SK-N-SH (cell line): ENCODE results near the gene EZR. TPM values are rescaled to one million over a fixed set of nuclear protein-coding genes. Genes with fewer than 3 reads are reported as not detected.

Experiments
- CTCF ChIA-PET: fragments of 300-600, 350-600 bp; formaldehyde crosslinking; extraction: SDS; loops from one replicate; lab custom pipeline; 2021; lab: Yijun Ruan, JAX
- POLR2A ChIA-PET: fragments of 350-600 bp; sonication (Branson Sonifier 250); formaldehyde crosslinking; extraction: SDS; loops from one replicate; lab custom pipeline; 2020; ENCODE audit warnings: antibody characterized with exemption, inconsistent platforms; lab: Yijun Ruan, JAX
- DNase-seq: peaks from one replicate; pipeline ENCODE4 v3.0.0; 2012
- H2AFZ ChIP-seq: fragments of 200-600 bp; sonication (generic); 2 replicates; pipeline ENCODE4 v1.8.1; 2016; ENCODE audit warnings: antibody characterized with exemption, mild to moderate bottlenecking, low read depth
- H3F3A ChIP-seq: fragments of 200-600 bp; sonication (generic); replicated peaks from 2 replicates; pipeline ENCODE3; 2016; ENCODE audit warnings: antibody characterized with exemption, mild to moderate bottlenecking; ENCODE audit not compliant: insufficient read depth
- H3K27ac ChIP-seq, 2 experiments: fragments of 200-500 bp in 1 of 2; fragments of 200-600 bp in 1 of 2; sonication (Bioruptor generic) in 1 of 2; sonication (generic), shearing (Covaris generic) in 1 of 2; 2 replicates each; pipeline versions ENCODE4 v1.5.1 to v1.6.1; 2014 to 2016; ENCODE audit warnings: low read depth in 2 of 2, inconsistent platforms in 1 of 2, low read length in 1 of 2, mild to moderate bottlenecking in 1 of 2, mixed read lengths in 1 of 2
- H3K27me3 ChIP-seq: fragments of 200-600 bp; sonication (generic), shearing (Covaris generic); 2 replicates; pipeline ENCODE4 v1.6.1; 2016; ENCODE audit warnings: mixed run types; ENCODE audit not compliant: insufficient read depth
- H3K36me3 ChIP-seq, 2 experiments: fragments of 200-500 bp in 1 of 2; fragments of 200-600 bp in 1 of 2; sonication (Bioruptor generic) in 1 of 2; sonication (generic) in 1 of 2; replicated peaks in 1 of 2; 2 replicates each; pipeline versions ENCODE3 to v1.5.1; 2014 to 2016; ENCODE audit warnings: low read length in 1 of 2, mild to moderate bottlenecking in 1 of 2; ENCODE audit not compliant: insufficient read depth in 2 of 2, control insufficient read depth in 1 of 2
- H3K4me1 ChIP-seq, 2 experiments: fragments of 200-500 bp in 1 of 2; fragments of 200-600 bp in 1 of 2; sonication (Bioruptor generic) in 1 of 2; sonication (generic), shearing (Covaris generic) in 1 of 2; 2 replicates each; pipeline versions ENCODE4 v1.5.1 to v1.6.1; 2014 to 2016; ENCODE audit warnings: low read depth in 1 of 2, low read length in 1 of 2, mixed run types in 1 of 2; ENCODE audit not compliant: insufficient read depth in 2 of 2, control insufficient read depth in 1 of 2
- H3K4me2 ChIP-seq: fragments of 200-600 bp; sonication (generic), shearing (Covaris generic); 2 replicates; pipeline ENCODE4 v1.6.1; 2017; ENCODE audit warnings: mixed run types
- H3K4me3 ChIP-seq, 2 experiments: fragments of 200-500 bp in 1 of 2; fragments of 200-600 bp in 1 of 2; sonication (Bioruptor generic) in 1 of 2; sonication (generic), shearing (Covaris generic) in 1 of 2; 2 replicates each; pipeline versions ENCODE4 v1.5.1 to v1.8.1; 2014 to 2016; ENCODE audit warnings: low read depth in 2 of 2, inconsistent platforms in 1 of 2, low read length in 1 of 2, mild to moderate bottlenecking in 1 of 2, mixed read lengths in 1 of 2, moderate library complexity in 1 of 2
- H3K79me2 ChIP-seq: fragments of 200-600 bp; sonication (generic); 2 replicates; pipeline ENCODE4 v1.8.1; 2017; ENCODE audit warnings: mild to moderate bottlenecking; ENCODE audit not compliant: insufficient read depth
- H3K9ac ChIP-seq: fragments of 200-600 bp; sonication (generic); 2 replicates; pipeline ENCODE4 v1.6.1; 2017; ENCODE audit warnings: mixed run types
- H3K9me2 ChIP-seq: fragments of 200-600 bp; sonication (generic); 2 replicates; pipeline ENCODE4 v1.6.1; 2017; ENCODE audit warnings: mixed run types
- H3K9me3 ChIP-seq: fragments of 200-600 bp; sonication (generic); 2 replicates; pipeline ENCODE4 v1.6.1; 2017; ENCODE audit warnings: mixed run types, mild to moderate bottlenecking, moderate library complexity
- H4K20me1 ChIP-seq: fragments of 200-600 bp; sonication (generic); 2 replicates; pipeline ENCODE4 v1.6.1; 2017; ENCODE audit warnings: mild to moderate bottlenecking, mixed run types; ENCODE audit not compliant: insufficient read depth
- CHD2 ChIP-seq: fragments of 150-350 bp; IDR thresholded peaks from 2 replicates; pipeline ENCODE4 v1.6.1; 2018; ENCODE audit warnings: low read length; ENCODE audit not compliant: partially characterized antibody
- CTCF ChIP-seq: fragments of 200-600 bp; sonication (generic); IDR thresholded peaks from 2 replicates; pipeline ENCODE4 v1.6.1; 2017; ENCODE audit warnings: antibody characterized with exemption, mild to moderate bottlenecking, moderate library complexity
- EZH2phosphoT487 ChIP-seq: fragments of 200-600 bp; sonication (generic); IDR thresholded peaks from 2 replicates; pipeline ENCODE4 v1.6.1; 2017; ENCODE audit warnings: low read depth, mixed run types, mild to moderate bottlenecking, antibody characterized with exemption, moderate library complexity, borderline replicate concordance
- FOSL2 ChIP-seq: IDR thresholded peaks from 2 replicates; pipeline ENCODE4 v1.4.0; 2012; ENCODE audit warnings: low read depth, mild to moderate bottlenecking, moderate library complexity, borderline replicate concordance
- FOXM1 ChIP-seq: IDR thresholded peaks from 2 replicates; pipeline ENCODE4 v1.4.0; 2012; ENCODE audit warnings: low read depth, mild to moderate bottlenecking
- GABPA ChIP-seq: IDR thresholded peaks from 2 replicates; pipeline ENCODE4 v1.4.0; 2012; ENCODE audit warnings: low read depth, mild to moderate bottlenecking
- GATA2 ChIP-seq: sonication (generic); formaldehyde crosslinking; IDR thresholded peaks from 2 replicates; pipeline ENCODE4 v1.5.0; 2020; ENCODE audit warnings: mild to moderate bottlenecking, missing genetic modification reagents
- IRF3 ChIP-seq: fragments of 150-350 bp; IDR thresholded peaks from 2 replicates; pipeline ENCODE4 v1.6.1; 2016; ENCODE audit warnings: mild to moderate bottlenecking, low read depth, low read length
- JUND ChIP-seq: IDR thresholded peaks from 2 replicates; pipeline ENCODE4 v1.4.0; 2012
- MAX ChIP-seq: IDR thresholded peaks from 2 replicates; pipeline ENCODE4 v1.4.0; 2012; ENCODE audit warnings: low read depth
- MXI1 ChIP-seq: IDR thresholded peaks from 2 replicates; pipeline ENCODE4 v1.6.1; 2012; ENCODE audit warnings: mild to moderate bottlenecking, low read depth, low read length, improper control_type of control experiment
- NRF1 ChIP-seq: IDR thresholded peaks from 2 replicates; pipeline ENCODE4 v1.6.1; 2012; ENCODE audit warnings: low read depth, mild to moderate bottlenecking, low read length
- PBX3 ChIP-seq: IDR thresholded peaks from 2 replicates; pipeline ENCODE4; 2012
- POLR2AphosphoS5 ChIP-seq: IDR thresholded peaks from 2 replicates; pipeline ENCODE4 v1.6.1; 2012; ENCODE audit warnings: low read depth, low read length
- RAD21 ChIP-seq: IDR thresholded peaks from 2 replicates; pipeline ENCODE4 v1.6.1; 2012; ENCODE audit warnings: mild to moderate bottlenecking, low read length
- REST ChIP-seq: IDR thresholded peaks from 2 replicates; pipeline ENCODE4 v1.6.1; 2012; ENCODE audit warnings: mild to moderate bottlenecking, low read depth, low read length, moderate library complexity
- RFX5 ChIP-seq: IDR thresholded peaks from 2 replicates; pipeline ENCODE4 v1.6.1; 2012; ENCODE audit warnings: mild to moderate bottlenecking, improper control_type of control experiment, low read length
- RXRA ChIP-seq: IDR thresholded peaks from 2 replicates; pipeline ENCODE4 v1.4.0; 2012; ENCODE audit warnings: low read depth, mild to moderate bottlenecking, borderline replicate concordance
- TAF1 ChIP-seq: IDR thresholded peaks from 2 replicates; pipeline ENCODE4 v1.6.1; 2012; ENCODE audit warnings: low read depth, mild to moderate bottlenecking, low read length, moderate library complexity, borderline replicate concordance
- TEAD4 ChIP-seq: IDR thresholded peaks from 2 replicates; pipeline ENCODE4 v1.4.0; 2012; ENCODE audit warnings: mild to moderate bottlenecking, borderline replicate concordance; ENCODE audit not compliant: insufficient read depth
- USF1 ChIP-seq: IDR thresholded peaks from 2 replicates; pipeline ENCODE4 v1.4.0; 2012; ENCODE audit warnings: low read depth, borderline replicate concordance
- USF2 ChIP-seq: fragments of 150-350 bp; IDR thresholded peaks from 2 replicates; pipeline ENCODE4 v1.6.1; 2017; ENCODE audit warnings: antibody characterized with exemption, low read length, low read depth, borderline replicate concordance
- WGBS: methylation state at CpG from one replicate; pipeline ENCODE4 v1.1.6; 2017; ENCODE audit warnings: low lambda C conversion rate; 5-methylcytosine and 5-hydroxymethylcytosine counted together
- polyA plus RNA-seq, 3 experiments: library from polyadenylated mRNA; depleted of rRNA; stranded (reverse); fragments of >200 nt; gene quantifications; 2 replicates each; pipeline ENCODE4 v1.2.3, GENCODE V29; 2012

EZR gene
- polyA plus RNA-seq, 1 of the 3 experiments (the other 2 are of a cell fraction): 92.0 TPM

- Histone ChIP-seq H3K27me3 (no peaks in the 10 kb centered on the region), H4K20me1 (no peaks in the 10 kb centered on the region), H3K9me3 (no peaks in the 10 kb centered on the region; the same call in 1 of the 2 replicates), H3K27ac (peak overlapping the region in 1 of 2 experiments; percentile 28; a peak in 1 of 4 replicates), H3K36me3 (peaks cover 0 to 4% of the 10 kb centered on the region in 2 experiments), H3K4me3 (no peak overlapping the region), H2AFZ (no peak overlapping the region), H3K79me2 (no peaks in the 10 kb centered on the region), H3K9me2 (no peaks in the 10 kb centered on the region), H3F3A (no peaks in the 10 kb centered on the region), H3K4me1 (peaks cover 6% of the 10 kb centered on the region in 2 experiments; a peak in 2 of 4 replicates), H3K4me2 (no peak overlapping the region), H3K9ac (no peak overlapping the region)
- ChIA-PET POLR2A (no interaction called here), CTCF (interaction anchor here (0.8 kb wide), 1 partner anchor 33 kb away, joined by 3 read pairs; no protein-coding TSS in a partner anchor)
- WGBS: 60% methylated on average over 12 of the region's 12 CpGs
- no peak for DNase-seq
- no peak for TF ChIP-seq EZH2phosphoT487
- no peak for TF ChIP-seq RAD21
- TF ChIP-seq FOSL2: peak; percentile 55; the same call in 1 of the 2 replicates
- TF ChIP-seq TEAD4: no peak
- TF ChIP-seq CHD2: no peak
- no peak for TF ChIP-seq FOXM1
- no peak for TF ChIP-seq NRF1
- no peak for TF ChIP-seq REST
- TF ChIP-seq USF1: no peak
- no peak for TF ChIP-seq GATA2
- TF ChIP-seq JUND: peak; percentile 44
- no peak for TF ChIP-seq MXI1
- TF ChIP-seq RFX5: no peak
- no peak for TF ChIP-seq POLR2AphosphoS5
- no peak for TF ChIP-seq IRF3
- peak; percentile 71 for TF ChIP-seq PBX3
- no peak for TF ChIP-seq TAF1
- TF ChIP-seq USF2: no peak
- no peak for TF ChIP-seq CTCF
- TF ChIP-seq MAX: no peak
- TF ChIP-seq RXRA: peak; percentile 26; the same call in 1 of the 2 replicates
- no peak for TF ChIP-seq GABPA
These were observed 81.2 kb downstream of the EZR start for GRCh38 chr6:158737710-158738615.
